ENCODE measurements around the gene XPO5. TPM values are rescaled to one million over a fixed set of nuclear protein-coding genes. Genes with fewer than 3 reads are reported as not detected.
"Not testable (repeated sequence)": the region's sequence is repeated elsewhere in the genome, so short reads cannot be mapped to it uniquely, and the experiment has no call there.

XPO5 gene
- total RNA-seq, 2 donors from 2014 or later: 8.8 to 11.8 TPM

DNA sequence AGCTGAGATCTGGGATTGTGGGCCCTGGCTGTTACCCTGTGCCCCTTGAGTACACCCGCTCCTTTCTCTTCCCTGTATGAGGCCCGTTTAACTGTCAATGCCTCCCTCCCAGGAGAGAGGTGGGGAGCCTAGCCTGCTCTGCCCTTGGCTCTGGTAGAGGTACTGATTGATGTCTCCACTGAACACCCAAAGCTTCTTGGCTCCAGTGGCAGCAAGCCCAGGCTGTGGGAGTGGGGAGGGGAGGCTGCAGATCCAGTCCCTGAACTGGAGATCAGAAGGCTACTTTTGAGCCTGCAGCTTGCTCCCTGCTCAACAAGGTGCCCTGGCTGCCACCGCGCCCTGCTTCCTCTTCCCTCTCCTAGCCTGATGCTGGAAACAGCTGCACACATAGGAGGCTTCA is 73.2 kb downstream of the XPO5 start:
- no peak overlapping the region for H3K4me3 ChIP-seq
- no peaks in the 10 kb centered on the region for H3K27me3 ChIP-seq
- peaks cover 0 to 37% of the 10 kb centered on the region in 2 donors for H3K4me1 ChIP-seq
- H3K36me3 ChIP-seq: peaks cover 72% of the 10 kb centered on the region
- TF ChIP-seq, protein P1, sequence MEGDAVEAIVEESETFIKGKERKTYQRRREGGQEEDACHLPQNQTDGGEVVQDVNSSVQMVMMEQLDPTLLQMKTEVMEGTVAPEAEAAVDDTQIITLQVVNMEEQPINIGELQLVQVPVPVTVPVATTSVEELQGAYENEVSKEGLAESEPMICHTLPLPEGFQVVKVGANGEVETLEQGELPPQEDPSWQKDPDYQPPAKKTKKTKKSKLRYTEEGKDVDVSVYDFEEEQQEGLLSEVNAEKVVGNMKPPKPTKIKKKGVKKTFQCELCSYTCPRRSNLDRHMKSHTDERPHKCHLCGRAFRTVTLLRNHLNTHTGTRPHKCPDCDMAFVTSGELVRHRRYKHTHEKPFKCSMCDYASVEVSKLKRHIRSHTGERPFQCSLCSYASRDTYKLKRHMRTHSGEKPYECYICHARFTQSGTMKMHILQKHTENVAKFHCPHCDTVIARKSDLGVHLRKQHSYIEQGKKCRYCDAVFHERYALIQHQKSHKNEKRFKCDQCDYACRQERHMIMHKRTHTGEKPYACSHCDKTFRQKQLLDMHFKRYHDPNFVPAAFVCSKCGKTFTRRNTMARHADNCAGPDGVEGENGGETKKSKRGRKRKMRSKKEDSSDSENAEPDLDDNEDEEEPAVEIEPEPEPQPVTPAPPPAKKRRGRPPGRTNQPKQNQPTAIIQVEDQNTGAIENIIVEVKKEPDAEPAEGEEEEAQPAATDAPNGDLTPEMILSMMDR (IDR thresholded peaks at IDR 0.05): no peak
- H3K27ac ChIP-seq: no peak overlapping the region
- DNase-seq (ENCODE audit: low spot score): no peak
- H3K9me3 ChIP-seq: no peaks in the 10 kb centered on the region

DNA sequence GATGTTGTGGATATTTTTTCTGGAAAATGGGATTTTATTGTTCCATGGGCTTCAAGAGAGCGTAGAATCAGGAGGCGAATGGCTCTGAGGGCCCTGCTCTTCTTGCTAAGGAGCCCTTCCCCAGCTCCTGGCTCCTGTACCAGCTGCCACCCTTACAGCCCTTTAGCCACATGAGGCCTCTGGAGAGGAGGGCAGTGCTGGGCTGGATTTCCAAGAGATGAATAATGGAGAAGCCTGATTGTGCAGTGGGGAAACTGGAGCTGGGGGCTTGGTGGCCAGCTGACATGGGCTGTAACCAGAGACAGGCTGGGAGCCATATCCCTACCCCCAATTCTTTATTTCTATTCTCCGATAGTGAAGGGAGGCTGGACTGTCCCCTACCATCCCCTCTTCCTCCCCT is 74.9 kb downstream of the XPO5 start:
- TF ChIP-seq, protein P1 (IDR thresholded peaks at IDR 0.05): no peak
- Histone ChIP-seq H3K27ac (no peak overlapping the region), H3K27me3 (no peaks in the 10 kb centered on the region), H3K9me3 (no peaks in the 10 kb centered on the region), H3K36me3 (peaks cover 72% of the 10 kb centered on the region), H3K4me3 (no peak overlapping the region), H3K4me1 (peaks cover 0 to 40% of the 10 kb centered on the region in 2 donors)
- DNase-seq (ENCODE audit: low spot score): no peak

- TF ChIP-seq, protein P1 (IDR thresholded peaks at IDR 0.05): no peak
- no peaks in the 10 kb centered on the region for H3K9me3 ChIP-seq
- H3K36me3 ChIP-seq: peaks cover 57% of the 10 kb centered on the region
- H3K4me1 ChIP-seq: peaks cover 0 to 52% of the 10 kb centered on the region in 2 donors
- H3K27me3 ChIP-seq: no peaks in the 10 kb centered on the region
- DNase-seq (ENCODE audit: low spot score): no peak
- no peak overlapping the region for H3K4me3 ChIP-seq
- peak overlapping the region in 1 of 2 donors; percentile 15 for H3K27ac ChIP-seq
These were observed 76.6 kb downstream of the XPO5 start for GRCh38 chr6:43499028-43499815.

DNA sequence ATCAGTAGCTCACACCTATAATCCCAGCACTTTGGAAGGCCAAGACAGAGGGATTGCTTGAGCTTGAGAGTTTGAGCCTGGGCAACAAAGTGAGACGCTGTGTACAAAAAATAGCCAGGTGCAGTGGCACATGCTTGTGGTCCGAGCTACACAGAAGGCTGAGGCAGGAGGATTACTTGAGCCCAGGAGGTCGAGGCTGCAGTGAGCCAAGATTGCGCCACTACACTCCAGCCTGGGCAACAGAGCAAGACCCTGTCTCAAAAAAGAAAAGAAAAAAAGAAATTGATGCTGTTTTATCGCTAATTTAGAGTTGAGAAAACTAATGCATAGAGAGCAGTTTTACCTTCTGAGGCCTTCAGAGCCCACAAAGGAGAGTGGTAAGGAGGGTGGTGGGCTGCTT is 77.5 kb downstream of the XPO5 start:
- H3K9me3 ChIP-seq; H3K4me3 ChIP-seq; H3K27me3 ChIP-seq; H3K27ac ChIP-seq; DNase-seq (ENCODE audit: low spot score): not testable (repeated sequence)
- Histone ChIP-seq H3K4me1 (peaks cover 0 to 52% of the 10 kb centered on the region in 2 donors), H3K36me3 (peaks cover 50% of the 10 kb centered on the region)

DNA sequence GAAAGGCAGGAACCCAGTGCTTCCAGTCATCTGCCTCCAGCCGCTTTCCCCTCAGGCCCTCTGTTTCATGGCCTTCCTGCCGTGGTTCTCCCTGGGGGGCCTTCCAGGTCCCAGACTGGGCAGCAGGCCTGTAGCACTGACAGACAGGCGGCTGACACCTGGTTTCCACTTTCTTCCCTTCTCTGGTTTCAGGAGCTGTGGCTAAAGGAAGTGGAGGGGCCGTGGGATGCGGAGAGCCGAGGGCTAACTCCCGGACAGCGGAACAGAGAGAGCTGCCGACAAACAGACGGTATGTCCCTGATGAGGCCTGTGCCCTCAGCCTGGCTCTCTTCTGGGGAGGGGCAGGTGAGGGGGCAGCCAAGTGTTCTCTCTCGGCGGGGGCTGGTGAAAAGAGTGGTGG is 78.1 kb downstream of the XPO5 start:
- Histone ChIP-seq H3K36me3 (peaks cover 44% of the 10 kb centered on the region), H3K4me3 (no peak overlapping the region), H3K4me1 (peaks cover 0 to 52% of the 10 kb centered on the region in 2 donors), H3K27ac (no peak overlapping the region), H3K9me3 (no peaks in the 10 kb centered on the region), H3K27me3 (no peaks in the 10 kb centered on the region)
- TF ChIP-seq, protein P1 (IDR thresholded peaks at IDR 0.05): no peak
- DNase-seq (ENCODE audit: low spot score): no peak

- peaks cover 0 to 52% of the 10 kb centered on the region in 2 donors for H3K4me1 ChIP-seq
- no peak overlapping the region for H3K4me3 ChIP-seq
- H3K36me3 ChIP-seq: peaks cover 38% of the 10 kb centered on the region
- no peak overlapping the region for H3K27ac ChIP-seq
- DNase-seq (ENCODE audit: low spot score): no peak
- TF ChIP-seq, protein P1 (IDR thresholded peaks at IDR 0.05): no peak
- no peaks in the 10 kb centered on the region for H3K9me3 ChIP-seq
- H3K27me3 ChIP-seq: no peaks in the 10 kb centered on the region
These were observed 78.8 kb downstream of the XPO5 start for GRCh38 chr6:43497129-43497396.
